Gastroesophageal sphincter (tissue), 4 donors: Measurements from ENCODE around the gene ERBB4. TPM values are rescaled to one million over a fixed set of nuclear protein-coding genes. Genes with fewer than 3 reads are reported as not detected.

Source experiments
- ATAC-seq: fragments of 150-250 bp; one replicate; pipeline ENCODE4 v1.9.1; 2016; ENCODE audit warnings: mild to moderate bottlenecking, moderate library complexity
- H3K27ac ChIP-seq, 4 donors: fragments of 200-600 bp; sonication (generic) in 3 of 4; 1 replicate in 3 of 4; 2 replicates in 1 of 4; pipeline ENCODE4 v1.5.1; 2016 to 2019
- H3K27me3 ChIP-seq: fragments of 200-600 bp; sonication (generic); one replicate; pipeline ENCODE4 v1.5.1; 2019
- H3K36me3 ChIP-seq, 2 donors: fragments of 200-600 bp; sonication (generic); one replicate each; pipeline ENCODE4 v1.5.1; 2019; ENCODE audit warnings: control low read depth in 1 of 2
- H3K4me1 ChIP-seq, 3 donors: fragments of 200-600 bp; sonication (generic); 1 replicate in 2 of 3; 2 replicates in 1 of 3; pipeline ENCODE4 v1.5.1; 2016 to 2019; ENCODE audit warnings: control low read depth in 2 of 3
- H3K4me3 ChIP-seq, 2 donors: fragments of 200-600 bp; sonication (generic); one replicate each; pipeline ENCODE4 v1.5.1; 2019; ENCODE audit warnings: mild to moderate bottlenecking in 1 of 2, moderate library complexity in 1 of 2
- H3K9me3 ChIP-seq, 3 donors: fragments of 200-600 bp; sonication (generic); one replicate each; pipeline ENCODE4 v1.5.1; 2017 to 2019; ENCODE audit warnings: control low read depth in 2 of 3
- CTCF ChIP-seq, 4 experiments: fragments of 200-600 bp in 2 of 4; fragments of 450-650 bp in 2 of 4; sonication (generic) in 1 of 4; IDR thresholded peaks; one replicate each; pipeline ENCODE4 v1.5.1; 2017 to 2019; ENCODE audit warnings: antibody characterized with exemption in 4 of 4, mild to moderate bottlenecking in 2 of 4, moderate library complexity in 2 of 4
- EP300 ChIP-seq: sonication (generic); formaldehyde crosslinking; IDR thresholded peaks from one replicate; pipeline ENCODE4 v1.6.1; 2017; ENCODE audit warnings: antibody characterized with exemption, mild to moderate bottlenecking
- POLR2A ChIP-seq, 2 donors: fragments of 450-650 bp; IDR thresholded peaks; one replicate each; pipeline ENCODE4 v1.6.1; 2017; ENCODE audit warnings: antibody characterized with exemption in 2 of 2, mild to moderate bottlenecking in 2 of 2, moderate library complexity in 1 of 2
- POLR2AphosphoS5 ChIP-seq: sonication (generic); formaldehyde crosslinking; IDR thresholded peaks from one replicate; pipeline ENCODE4 v1.6.1; 2017; ENCODE audit warnings: antibody characterized with exemption
- WGBS, 2 donors: methylation state at CpG; one replicate each; pipeline ENCODE4 v1.1.5; 2018; ENCODE audit warnings: low coverage in 1 of 2; 5-methylcytosine and 5-hydroxymethylcytosine counted together
- total RNA-seq, 4 donors: library from RNA; depleted of rRNA; stranded (reverse); fragments of >200 nt; gene quantifications; one replicate each; pipeline ENCODE4 v1.1.0, GENCODE V29; 2016

The ERBB4 gene
- total RNA-seq, 4 donors from 2014 or later, result 0.16 to 0.92 (median 0.50) TPM

DNA sequence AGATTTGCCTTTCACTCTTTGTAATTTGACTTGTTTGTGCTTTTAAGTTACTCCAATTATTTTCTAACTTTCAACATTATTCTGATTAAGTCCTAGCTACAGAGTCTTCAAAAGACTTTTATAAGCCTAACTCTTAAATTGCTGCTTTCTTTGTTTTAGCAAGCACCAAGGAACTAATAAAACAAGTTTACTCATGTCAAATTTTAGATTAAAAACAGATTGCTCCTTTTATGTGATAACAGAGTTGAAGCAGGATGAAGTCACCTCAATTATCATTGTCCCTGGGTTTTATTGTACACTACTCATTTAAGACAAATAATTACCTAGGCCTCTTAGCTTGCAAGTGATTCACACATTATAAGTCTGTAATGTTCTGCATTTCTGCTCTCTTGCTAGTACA lies 678.4 kb downstream of the ERBB4 start:
- TF ChIP-seq EP300, result no peak
- TF ChIP-seq CTCF (IDR thresholded peaks at IDR 0.05), result no peak
- no peak for TF ChIP-seq POLR2AphosphoS5
- TF ChIP-seq POLR2A (IDR thresholded peaks at IDR 0.05), result no peak
- H3K27ac ChIP-seq, result no peak overlapping the region
- ATAC-seq, result no peak

DNA sequence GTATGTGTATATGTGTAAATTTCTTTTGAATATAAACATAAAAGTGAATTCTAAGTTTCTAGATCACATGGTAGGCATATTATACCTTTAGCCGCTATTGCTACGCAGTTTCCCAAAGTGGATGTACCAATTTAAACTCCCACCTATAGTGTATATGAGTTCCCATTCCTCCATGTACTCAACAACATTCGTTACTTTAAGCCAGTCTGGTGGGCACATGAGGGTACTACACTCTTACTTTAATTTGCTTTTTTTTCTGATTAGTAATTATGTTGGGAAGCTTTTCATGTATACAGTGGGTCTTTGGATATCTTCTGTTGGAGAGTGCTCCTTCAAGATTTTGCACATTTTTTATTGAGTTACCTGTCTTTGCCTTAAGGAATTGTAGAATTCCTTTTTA lies 683.8 kb downstream of the ERBB4 start:
- no peaks in the 10 kb centered on the region for H3K27me3 ChIP-seq
- no peaks in the 10 kb centered on the region for H3K4me1 ChIP-seq
- TF ChIP-seq EP300 (no peak), CTCF (IDR thresholded peaks at IDR 0.05) (no peak), POLR2A (IDR thresholded peaks at IDR 0.05) (no peak), POLR2AphosphoS5 (no peak)
- no peak overlapping the region for H3K27ac ChIP-seq
- ATAC-seq, result no peak
- no peak overlapping the region for H3K4me3 ChIP-seq
- no peaks in the 10 kb centered on the region for H3K9me3 ChIP-seq
- WGBS, 2 donors, result 94 to 100% methylated on average over 2 to 3 of the region's 3 CpGs
- H3K36me3 ChIP-seq, result no peaks in the 10 kb centered on the region

More for the DNA sequence above, 678.4 kb downstream of the ERBB4 start:
- H3K9me3 ChIP-seq, result peaks cover 0 to 7% (median 0%) of the 10 kb centered on the region in 3 donors
- no peaks in the 10 kb centered on the region for H3K36me3 ChIP-seq
- H3K27me3 ChIP-seq, result no peaks in the 10 kb centered on the region
- no peak overlapping the region for H3K4me3 ChIP-seq
- H3K4me1 ChIP-seq, result no peaks in the 10 kb centered on the region

DNA sequence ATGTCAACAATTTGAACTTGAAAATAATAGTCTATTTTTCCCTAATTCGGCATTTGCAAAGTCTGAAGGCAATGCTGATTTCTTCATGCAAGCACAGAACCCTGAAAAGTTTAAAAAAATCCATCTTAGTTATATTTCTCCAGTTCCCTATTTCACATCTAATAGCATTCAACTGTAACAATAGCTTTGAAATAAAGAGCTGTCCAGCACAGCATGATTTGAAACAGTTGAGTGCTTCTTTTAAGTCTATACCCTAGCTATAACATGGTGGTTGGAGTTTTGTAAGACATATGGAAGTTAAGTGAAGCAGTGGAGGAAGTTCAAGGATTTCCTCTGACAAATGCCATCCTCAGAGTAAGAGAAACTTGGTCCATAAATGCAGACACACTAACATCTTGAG lies 691.9 kb downstream of the ERBB4 start:
- Histone ChIP-seq H3K36me3 (no peaks in the 10 kb centered on the region), H3K27me3 (no peaks in the 10 kb centered on the region), H3K27ac (no peak overlapping the region), H3K9me3 (no peaks in the 10 kb centered on the region), H3K4me3 (no peak overlapping the region), H3K4me1 (no peaks in the 10 kb centered on the region)
- ATAC-seq, result no peak
- 0 to 35% methylated on average over 1 of the region's 1 CpG for WGBS, 2 donors
- TF ChIP-seq EP300 (no peak), POLR2A (IDR thresholded peaks at IDR 0.05) (no peak), POLR2AphosphoS5 (no peak), CTCF (IDR thresholded peaks at IDR 0.05) (no peak)

DNA sequence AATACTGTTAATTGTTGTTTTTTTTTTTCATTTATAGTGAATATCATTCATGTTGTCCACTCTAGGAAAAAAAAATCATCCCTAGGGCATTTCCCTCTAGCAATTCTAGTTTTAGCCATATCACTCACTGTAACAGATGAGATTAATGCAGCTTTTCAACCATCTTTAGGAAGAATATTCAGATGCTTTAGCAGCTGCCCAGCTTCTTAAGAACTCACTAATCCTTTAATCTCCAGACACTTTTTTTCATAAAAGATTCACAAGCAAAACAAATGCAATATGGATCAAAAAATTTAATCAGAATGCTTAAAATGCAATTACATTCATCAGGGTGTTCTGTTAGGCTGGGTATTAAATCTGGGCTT lies 692.6 kb downstream of the ERBB4 start:
- ATAC-seq, result no peak
- Histone ChIP-seq H3K36me3 (no peaks in the 10 kb centered on the region), H3K27me3 (no peaks in the 10 kb centered on the region), H3K4me3 (no peak overlapping the region), H3K4me1 (no peaks in the 10 kb centered on the region), H3K9me3 (no peaks in the 10 kb centered on the region), H3K27ac (no peak overlapping the region)
- no peak for TF ChIP-seq EP300
- TF ChIP-seq CTCF (IDR thresholded peaks at IDR 0.05), result no peak
- TF ChIP-seq POLR2AphosphoS5, result no peak
- TF ChIP-seq POLR2A (IDR thresholded peaks at IDR 0.05), result no peak

GRCh38 chr2:211845338-211846035 lies 693.1 kb downstream of the ERBB4 start:
- Histone ChIP-seq H3K36me3 (no peaks in the 10 kb centered on the region), H3K9me3 (no peaks in the 10 kb centered on the region), H3K4me1 (no peaks in the 10 kb centered on the region), H3K4me3 (no peak overlapping the region), H3K27me3 (no peaks in the 10 kb centered on the region), H3K27ac (no peak overlapping the region)
- WGBS, 2 donors, result 57 to 65% methylated on average over 3 of the region's 3 CpGs
- TF ChIP-seq EP300 (no peak), POLR2A (IDR thresholded peaks at IDR 0.05) (no peak), CTCF (IDR thresholded peaks at IDR 0.05) (no peak), POLR2AphosphoS5 (no peak)
- no peak for ATAC-seq
